ENCODE results near the gene MRPL9.

MRPL9 gene

DNA sequence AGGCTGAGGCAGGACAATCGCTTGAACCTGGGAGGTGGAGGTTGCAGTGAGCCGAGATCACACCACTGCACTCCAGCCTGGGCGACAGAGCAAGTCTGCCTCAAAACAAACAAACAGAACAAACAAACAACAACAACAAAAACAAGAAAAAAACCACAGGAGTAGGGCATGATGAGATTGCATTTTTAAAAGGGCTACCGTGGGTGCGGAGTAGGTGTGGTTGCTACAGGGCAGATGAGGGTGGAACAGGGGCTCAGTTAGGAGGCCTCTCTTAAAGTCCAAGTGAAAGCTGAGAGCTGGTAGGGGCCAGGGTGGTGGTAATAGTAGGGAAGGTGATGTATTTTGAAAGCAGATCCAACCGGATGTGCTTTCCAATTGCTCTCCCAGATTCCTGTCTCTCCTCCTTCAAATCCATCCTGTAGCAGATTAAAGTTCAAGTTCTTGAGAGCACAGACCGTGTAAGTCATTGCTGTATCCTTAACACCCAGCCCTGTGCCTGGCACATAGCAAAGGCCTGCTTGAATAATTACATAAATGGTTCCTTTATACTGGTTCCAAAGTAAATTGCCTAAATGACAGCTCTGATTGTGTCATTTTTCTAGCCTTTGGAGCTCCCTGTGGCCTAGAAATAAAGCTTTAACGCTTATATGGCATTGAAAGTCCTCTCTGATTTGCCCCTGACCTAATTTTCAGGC is 46.1 kb upstream of the MRPL9 start:
- Histone ChIP-seq H2AFZ (ENCODE audit: low read length) (no peak overlapping the region), H3K36me3 (ENCODE audit: insufficient read depth, low read length) (no peaks in the 10 kb centered on the region), H3K9me2 (ENCODE audit: low read depth, low read length) (no peaks in the 10 kb centered on the region), H4K20me1 (ENCODE audit: insufficient read depth, low read length) (no peaks in the 10 kb centered on the region), H3K4me2 (ENCODE audit: low read length) (no peak overlapping the region), H3K9me3 (ENCODE audit: low read length) (no peaks in the 10 kb centered on the region), H3K27me3 (ENCODE audit: insufficient read depth, low read length) (0 out of 2 replicates have a peak, but pooled peaks cover 6% of the 10 kb centered on the region), H3F3A (ENCODE audit: insufficient read depth, low read length) (no peaks in the 10 kb centered on the region), H3K9ac (ENCODE audit: low read length) (no peak overlapping the region), H3K4me3 (ENCODE audit: low read depth, low read length, poor library complexity, severe bottlenecking) (no peak overlapping the region), H3K4me1 (ENCODE audit: insufficient read depth, low read length, severe bottlenecking) (no peaks in the 10 kb centered on the region), H3K79me2 (ENCODE audit: insufficient read depth, low read length) (no peaks in the 10 kb centered on the region), H3K27ac (ENCODE audit: low read depth, low read length, poor library complexity, severe bottlenecking) (no peak overlapping the region)
- TF ChIP-seq, protein P1, sequence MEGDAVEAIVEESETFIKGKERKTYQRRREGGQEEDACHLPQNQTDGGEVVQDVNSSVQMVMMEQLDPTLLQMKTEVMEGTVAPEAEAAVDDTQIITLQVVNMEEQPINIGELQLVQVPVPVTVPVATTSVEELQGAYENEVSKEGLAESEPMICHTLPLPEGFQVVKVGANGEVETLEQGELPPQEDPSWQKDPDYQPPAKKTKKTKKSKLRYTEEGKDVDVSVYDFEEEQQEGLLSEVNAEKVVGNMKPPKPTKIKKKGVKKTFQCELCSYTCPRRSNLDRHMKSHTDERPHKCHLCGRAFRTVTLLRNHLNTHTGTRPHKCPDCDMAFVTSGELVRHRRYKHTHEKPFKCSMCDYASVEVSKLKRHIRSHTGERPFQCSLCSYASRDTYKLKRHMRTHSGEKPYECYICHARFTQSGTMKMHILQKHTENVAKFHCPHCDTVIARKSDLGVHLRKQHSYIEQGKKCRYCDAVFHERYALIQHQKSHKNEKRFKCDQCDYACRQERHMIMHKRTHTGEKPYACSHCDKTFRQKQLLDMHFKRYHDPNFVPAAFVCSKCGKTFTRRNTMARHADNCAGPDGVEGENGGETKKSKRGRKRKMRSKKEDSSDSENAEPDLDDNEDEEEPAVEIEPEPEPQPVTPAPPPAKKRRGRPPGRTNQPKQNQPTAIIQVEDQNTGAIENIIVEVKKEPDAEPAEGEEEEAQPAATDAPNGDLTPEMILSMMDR (IDR thresholded peaks at IDR 0.05; ENCODE audit: low read length): no peak
- no peak for TF ChIP-seq EZH2 (IDR thresholded peaks at IDR 0.05; ENCODE audit: borderline replicate concordance, low read length)

DNA sequence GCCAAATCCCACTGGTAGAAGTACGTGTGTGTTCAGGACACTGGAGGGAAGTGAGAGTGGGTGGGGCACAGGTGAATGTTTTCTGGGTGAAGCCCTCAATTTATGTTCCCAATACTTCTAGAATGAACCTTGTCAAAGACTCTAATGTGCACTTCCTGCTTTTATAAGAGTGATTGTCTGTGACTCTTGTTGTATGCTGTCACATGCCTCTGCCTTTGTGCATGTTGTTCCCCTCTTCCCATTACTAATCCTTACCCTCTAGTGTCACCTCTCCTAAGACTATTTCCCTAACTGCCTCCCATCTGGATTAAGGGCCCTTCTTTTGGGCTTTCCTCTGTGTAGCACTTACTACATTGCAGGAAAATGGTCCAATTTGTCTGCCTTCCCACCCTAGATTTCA is 44.5 kb upstream of the MRPL9 start:
- 0 out of 2 replicates have a peak, but pooled peaks cover 4% of the 10 kb centered on the region for H3K27me3 ChIP-seq (ENCODE audit: insufficient read depth, low read length)
- no peaks in the 10 kb centered on the region for H3F3A ChIP-seq (ENCODE audit: insufficient read depth, low read length)
- no peak overlapping the region for H3K4me3 ChIP-seq (ENCODE audit: low read depth, low read length, poor library complexity, severe bottlenecking)
- H3K9me2 ChIP-seq (ENCODE audit: low read depth, low read length): no peaks in the 10 kb centered on the region
- no peaks in the 10 kb centered on the region for H3K79me2 ChIP-seq (ENCODE audit: insufficient read depth, low read length)
- no peak overlapping the region for H3K27ac ChIP-seq (ENCODE audit: low read depth, low read length, poor library complexity, severe bottlenecking)
- no peak overlapping the region for H3K9ac ChIP-seq (ENCODE audit: low read length)
- H3K4me2 ChIP-seq (ENCODE audit: low read length): no peak overlapping the region
- no peaks in the 10 kb centered on the region for H3K9me3 ChIP-seq (ENCODE audit: low read length)
- no peaks in the 10 kb centered on the region for H3K4me1 ChIP-seq (ENCODE audit: insufficient read depth, low read length, severe bottlenecking)
- no peaks in the 10 kb centered on the region for H4K20me1 ChIP-seq (ENCODE audit: insufficient read depth, low read length)
- H3K36me3 ChIP-seq (ENCODE audit: insufficient read depth, low read length): no peaks in the 10 kb centered on the region
- H2AFZ ChIP-seq (ENCODE audit: low read length): no peak overlapping the region
- TF ChIP-seq EZH2 (IDR thresholded peaks at IDR 0.05; ENCODE audit: borderline replicate concordance, low read length): no peak
- TF ChIP-seq, protein P1 (IDR thresholded peaks at IDR 0.05; ENCODE audit: low read length): no peak

DNA sequence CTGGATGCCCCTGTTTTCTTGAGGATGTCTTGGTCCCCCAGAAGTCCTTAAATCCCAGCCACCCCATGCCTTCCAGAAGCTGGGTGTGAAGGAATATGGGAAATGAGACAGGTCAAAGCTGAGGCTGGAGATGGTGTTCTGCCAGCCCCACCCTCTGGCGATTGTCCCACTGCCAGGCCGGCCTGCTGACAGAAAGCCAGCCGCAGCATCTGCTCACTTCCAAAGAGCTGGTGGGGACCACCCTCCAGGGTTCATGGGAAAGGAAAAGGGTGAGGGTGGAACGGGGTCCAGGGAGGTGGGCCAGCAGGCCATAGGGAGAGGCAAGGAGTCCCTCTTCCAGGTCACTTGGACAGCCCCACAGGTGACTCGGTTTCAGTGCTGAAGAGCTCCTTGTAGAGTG is 43.8 kb upstream of the MRPL9 start:
- no peaks in the 10 kb centered on the region for H4K20me1 ChIP-seq (ENCODE audit: insufficient read depth, low read length)
- H2AFZ ChIP-seq (ENCODE audit: low read length): no peak overlapping the region
- H3K9me3 ChIP-seq (ENCODE audit: low read length): no peaks in the 10 kb centered on the region
- H3K4me3 ChIP-seq (ENCODE audit: low read depth, low read length, poor library complexity, severe bottlenecking): no peak overlapping the region
- no peak for TF ChIP-seq EZH2 (IDR thresholded peaks at IDR 0.05; ENCODE audit: borderline replicate concordance, low read length)
- TF ChIP-seq, protein P1 (IDR thresholded peaks at IDR 0.05; ENCODE audit: low read length): no peak
- H3F3A ChIP-seq (ENCODE audit: insufficient read depth, low read length): no peaks in the 10 kb centered on the region
- H3K27me3 ChIP-seq (ENCODE audit: insufficient read depth, low read length): 0 out of 2 replicates have a peak, but pooled peaks cover 7% of the 10 kb centered on the region
- H3K36me3 ChIP-seq (ENCODE audit: insufficient read depth, low read length): no peaks in the 10 kb centered on the region
- no peak overlapping the region for H3K9ac ChIP-seq (ENCODE audit: low read length)
- no peaks in the 10 kb centered on the region for H3K9me2 ChIP-seq (ENCODE audit: low read depth, low read length)
- no peak overlapping the region for H3K27ac ChIP-seq (ENCODE audit: low read depth, low read length, poor library complexity, severe bottlenecking)
- H3K4me2 ChIP-seq (ENCODE audit: low read length): no peak overlapping the region
- H3K4me1 ChIP-seq (ENCODE audit: insufficient read depth, low read length, severe bottlenecking): no peaks in the 10 kb centered on the region
- H3K79me2 ChIP-seq (ENCODE audit: insufficient read depth, low read length): no peaks in the 10 kb centered on the region

Data from OCI-LY1 (cell line).